Ishikawa (cell line): ENCODE measurements around the gene WDR82.

Source experiments
- CEBPB ChIP-seq: IDR thresholded peaks from 2 replicates; pipeline ENCODE4 v1.6.1; 2012
- CREB1 ChIP-seq: IDR thresholded peaks from 2 replicates; pipeline ENCODE4 v1.6.1; 2012; ENCODE audit warnings: low read depth
- EGR1 ChIP-seq: IDR thresholded peaks from 2 replicates; pipeline ENCODE4 v1.6.1; 2012
- EP300 ChIP-seq: IDR thresholded peaks from 2 replicates; pipeline ENCODE4 v1.6.1; 2012; ENCODE audit warnings: borderline replicate concordance
- FOXM1 ChIP-seq: IDR thresholded peaks from 2 replicates; pipeline ENCODE4 v1.6.1; 2012; ENCODE audit warnings: low read depth, borderline replicate concordance
- NFIC ChIP-seq: IDR thresholded peaks from 2 replicates; pipeline ENCODE4 v1.6.1; 2012
- RAD21 ChIP-seq: IDR thresholded peaks from 2 replicates; pipeline ENCODE4 v1.6.1; 2012; ENCODE audit warnings: low read depth
- TAF1 ChIP-seq: IDR thresholded peaks from 2 replicates; pipeline ENCODE4 v1.6.1; 2012; ENCODE audit warnings: low read depth, mild to moderate bottlenecking
- TCF12 ChIP-seq: IDR thresholded peaks from 2 replicates; pipeline ENCODE4 v1.6.1; 2012; ENCODE audit warnings: low read depth
- TEAD4 ChIP-seq: IDR thresholded peaks from 2 replicates; pipeline ENCODE4 v1.6.1; 2012
- YY1 ChIP-seq: IDR thresholded peaks from 2 replicates; pipeline ENCODE4 v1.6.1; 2012; ENCODE audit warnings: low read depth
- ZBTB7A ChIP-seq: IDR thresholded peaks from 2 replicates; pipeline ENCODE4 v1.6.1; 2012; ENCODE audit warnings: low read depth
- TF ChIP-seq, protein P1 (sequence below): IDR thresholded peaks from 2 replicates; pipeline ENCODE4 v1.6.1; 2012
- TF ChIP-seq, protein P2 (sequence below): IDR thresholded peaks from 2 replicates; pipeline ENCODE4 v1.6.1; 2012; ENCODE audit warnings: low read depth, mild to moderate bottlenecking
- TF ChIP-seq, protein P3 (sequence below): IDR thresholded peaks from 2 replicates; pipeline ENCODE4 v1.6.1; 2012

WDR82 gene

DNA sequence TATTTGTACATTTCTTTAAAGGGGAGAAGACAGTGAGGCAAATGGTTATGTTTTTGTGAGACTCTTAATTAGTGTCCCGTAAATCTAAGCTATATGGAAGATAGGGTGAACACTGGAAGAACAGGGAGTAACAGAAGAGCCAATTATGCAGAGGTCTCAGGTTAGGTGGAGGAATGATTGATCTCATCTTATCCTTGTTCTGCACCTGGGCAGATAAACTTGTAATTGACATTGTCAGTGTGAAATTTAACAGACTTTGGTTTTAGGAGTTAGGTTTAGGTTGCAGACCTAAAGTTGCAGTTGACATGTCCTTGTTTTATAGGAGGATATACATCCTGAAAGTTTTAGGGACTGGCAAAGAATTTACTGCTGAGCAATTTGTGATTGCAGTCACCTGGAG lies 36.4 kb downstream of the WDR82 start:
- no peak for TF ChIP-seq TAF1
- no peak for TF ChIP-seq FOXM1
- no peak for TF ChIP-seq NFIC
- no peak for TF ChIP-seq TEAD4
- no peak for TF ChIP-seq CEBPB
- TF ChIP-seq CREB1: no peak
- TF ChIP-seq EP300: no peak
- TF ChIP-seq, protein P1, sequence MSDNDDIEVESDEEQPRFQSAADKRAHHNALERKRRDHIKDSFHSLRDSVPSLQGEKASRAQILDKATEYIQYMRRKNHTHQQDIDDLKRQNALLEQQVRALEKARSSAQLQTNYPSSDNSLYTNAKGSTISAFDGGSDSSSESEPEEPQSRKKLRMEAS: no peak
- no peak for TF ChIP-seq YY1
- TF ChIP-seq, protein P2, sequence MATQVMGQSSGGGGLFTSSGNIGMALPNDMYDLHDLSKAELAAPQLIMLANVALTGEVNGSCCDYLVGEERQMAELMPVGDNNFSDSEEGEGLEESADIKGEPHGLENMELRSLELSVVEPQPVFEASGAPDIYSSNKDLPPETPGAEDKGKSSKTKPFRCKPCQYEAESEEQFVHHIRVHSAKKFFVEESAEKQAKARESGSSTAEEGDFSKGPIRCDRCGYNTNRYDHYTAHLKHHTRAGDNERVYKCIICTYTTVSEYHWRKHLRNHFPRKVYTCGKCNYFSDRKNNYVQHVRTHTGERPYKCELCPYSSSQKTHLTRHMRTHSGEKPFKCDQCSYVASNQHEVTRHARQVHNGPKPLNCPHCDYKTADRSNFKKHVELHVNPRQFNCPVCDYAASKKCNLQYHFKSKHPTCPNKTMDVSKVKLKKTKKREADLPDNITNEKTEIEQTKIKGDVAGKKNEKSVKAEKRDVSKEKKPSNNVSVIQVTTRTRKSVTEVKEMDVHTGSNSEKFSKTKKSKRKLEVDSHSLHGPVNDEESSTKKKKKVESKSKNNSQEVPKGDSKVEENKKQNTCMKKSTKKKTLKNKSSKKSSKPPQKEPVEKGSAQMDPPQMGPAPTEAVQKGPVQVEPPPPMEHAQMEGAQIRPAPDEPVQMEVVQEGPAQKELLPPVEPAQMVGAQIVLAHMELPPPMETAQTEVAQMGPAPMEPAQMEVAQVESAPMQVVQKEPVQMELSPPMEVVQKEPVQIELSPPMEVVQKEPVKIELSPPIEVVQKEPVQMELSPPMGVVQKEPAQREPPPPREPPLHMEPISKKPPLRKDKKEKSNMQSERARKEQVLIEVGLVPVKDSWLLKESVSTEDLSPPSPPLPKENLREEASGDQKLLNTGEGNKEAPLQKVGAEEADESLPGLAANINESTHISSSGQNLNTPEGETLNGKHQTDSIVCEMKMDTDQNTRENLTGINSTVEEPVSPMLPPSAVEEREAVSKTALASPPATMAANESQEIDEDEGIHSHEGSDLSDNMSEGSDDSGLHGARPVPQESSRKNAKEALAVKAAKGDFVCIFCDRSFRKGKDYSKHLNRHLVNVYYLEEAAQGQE: no peak
- no peak for TF ChIP-seq TCF12
- no peak for TF ChIP-seq EGR1
- no peak for TF ChIP-seq RAD21
- TF ChIP-seq, protein P3, sequence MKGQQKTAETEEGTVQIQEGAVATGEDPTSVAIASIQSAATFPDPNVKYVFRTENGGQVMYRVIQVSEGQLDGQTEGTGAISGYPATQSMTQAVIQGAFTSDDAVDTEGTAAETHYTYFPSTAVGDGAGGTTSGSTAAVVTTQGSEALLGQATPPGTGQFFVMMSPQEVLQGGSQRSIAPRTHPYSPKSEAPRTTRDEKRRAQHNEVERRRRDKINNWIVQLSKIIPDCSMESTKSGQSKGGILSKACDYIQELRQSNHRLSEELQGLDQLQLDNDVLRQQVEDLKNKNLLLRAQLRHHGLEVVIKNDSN: no peak

DNA sequence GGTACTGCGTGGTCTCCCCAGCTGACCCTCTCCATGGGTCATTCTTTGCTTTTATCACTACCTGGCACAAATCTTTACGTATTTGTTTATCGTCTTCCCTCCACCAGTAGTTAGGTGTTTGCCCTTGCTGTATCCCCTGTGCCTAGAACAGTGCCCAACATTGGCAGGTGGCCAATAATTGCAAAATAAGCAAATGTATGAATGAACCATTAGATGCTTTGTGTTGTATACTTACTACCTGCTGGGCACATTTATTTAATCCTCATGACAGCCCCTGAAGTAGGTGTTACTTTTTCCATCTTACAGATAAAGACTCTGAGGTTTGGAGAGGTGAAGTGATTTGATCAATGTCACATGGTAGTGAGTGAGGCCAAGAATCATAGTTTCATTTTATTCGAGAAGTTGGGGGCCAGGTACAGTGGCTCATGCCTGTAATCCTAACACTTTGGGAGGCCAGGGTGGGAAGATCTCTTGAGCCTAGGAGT lies 37.5 kb downstream of the WDR82 start:
- TF ChIP-seq, protein P3: no peak
- TF ChIP-seq ZBTB7A (no peak), FOXM1 (no peak), YY1 (no peak), CEBPB (0 out of 2 replicates have a peak, but pooled peaks have one; percentile 11), NFIC (peak; percentile 76)

DNA sequence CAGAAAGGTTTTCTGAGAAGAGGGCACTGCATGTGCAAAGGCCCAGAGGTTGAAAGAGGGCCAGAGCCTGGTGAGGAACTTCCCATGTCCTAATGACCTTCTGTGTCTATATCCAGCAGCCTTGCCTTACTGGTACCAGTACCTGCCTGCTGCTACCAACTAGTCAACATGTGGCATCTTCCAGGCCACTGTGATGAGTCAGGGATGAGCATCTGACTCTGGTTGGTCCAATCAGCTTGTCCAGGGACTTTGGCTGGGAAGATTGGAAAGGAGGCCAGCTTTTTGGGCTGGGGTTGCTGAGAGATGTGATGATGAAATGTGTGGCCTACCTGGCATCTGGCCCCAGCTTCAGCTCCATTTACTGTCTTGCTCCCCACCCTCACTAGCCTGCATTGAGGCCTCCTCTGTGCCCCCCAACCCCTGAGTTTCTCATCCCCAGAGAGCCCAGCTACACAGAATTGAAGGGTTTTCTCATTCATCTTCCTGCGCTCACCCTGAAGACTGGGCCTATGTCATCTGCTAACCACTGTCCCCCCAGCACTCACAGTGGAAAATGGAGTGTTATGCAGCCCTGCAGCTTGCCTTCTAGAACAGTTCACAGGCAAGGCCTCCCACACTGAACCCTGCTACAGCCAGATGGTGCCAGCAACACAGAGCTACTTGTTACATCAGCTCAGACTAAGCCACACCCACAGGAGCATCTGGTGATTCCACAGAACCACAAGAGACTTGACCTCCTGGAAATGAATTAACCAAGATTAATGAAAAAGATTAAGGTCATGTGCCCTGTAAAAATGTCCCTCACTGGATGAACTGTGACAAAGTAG lies 38.2 kb downstream of the WDR82 start:
- no peak for TF ChIP-seq EGR1
- no peak for TF ChIP-seq ZBTB7A
- TF ChIP-seq, protein P3: no peak
- TF ChIP-seq FOXM1: no peak
- TF ChIP-seq TEAD4: no peak
- no peak for TF ChIP-seq CREB1
- TF ChIP-seq, protein P1: no peak
- TF ChIP-seq TCF12: no peak
- TF ChIP-seq CEBPB: no peak
- TF ChIP-seq, protein P2: no peak
- TF ChIP-seq EP300: no peak
- TF ChIP-seq TAF1: no peak
- no peak for TF ChIP-seq RAD21
- TF ChIP-seq NFIC: no peak

DNA sequence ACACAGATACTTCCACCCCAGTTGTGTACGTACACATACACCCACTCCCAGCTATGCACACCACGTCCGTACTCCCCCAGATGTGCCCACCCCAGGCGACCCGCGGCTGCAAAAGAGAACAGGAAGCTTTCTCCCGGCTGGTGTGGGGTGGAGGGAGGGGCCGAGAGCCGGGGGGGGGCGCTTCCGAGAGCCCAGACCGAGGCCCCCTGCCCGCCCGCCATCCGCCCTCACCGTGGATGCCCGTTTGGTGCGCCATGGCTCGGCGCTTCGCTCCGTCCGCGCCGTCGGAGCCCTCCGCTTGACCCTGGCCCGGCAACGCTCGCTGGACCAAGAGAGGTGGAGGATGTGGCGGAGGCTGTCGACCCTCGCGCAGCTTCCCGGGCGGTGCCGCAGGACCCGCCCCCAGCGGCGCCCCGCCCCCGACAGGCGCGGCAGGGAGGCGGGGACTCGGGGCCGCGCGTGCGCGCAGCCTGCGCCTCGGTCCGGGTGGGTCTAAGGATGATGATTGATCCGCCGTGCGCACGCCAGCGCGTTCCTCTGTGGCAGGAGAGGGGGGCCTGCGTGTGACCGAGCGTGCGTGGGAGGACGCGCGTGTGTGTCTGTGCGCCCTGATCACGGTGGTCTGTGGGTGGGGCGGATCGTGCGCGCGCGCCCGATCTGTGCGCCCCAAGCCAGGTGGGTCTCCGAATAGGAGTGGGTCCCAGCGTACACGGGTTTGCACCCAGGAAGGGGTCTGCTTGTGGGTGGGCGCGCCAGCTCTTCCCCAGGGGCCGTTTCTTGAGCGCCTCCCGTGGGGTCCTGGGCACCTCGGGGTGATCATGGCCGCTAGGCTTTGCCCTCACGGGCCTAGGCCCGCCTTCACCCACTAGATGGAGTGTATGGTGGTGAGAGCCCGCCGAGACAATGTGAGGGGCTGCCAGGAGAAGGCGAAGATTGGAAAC lies 39.4 kb downstream of the WDR82 start, which contains the start of gene TWF2:
TWF2 (minus strand) TSS at position 398 of the 941 bp plus-strand sequence; CDS start at position 256, 142 bp downstream.
- TF ChIP-seq CREB1 (no peak), YY1 (peak; percentile 77), TAF1 (peak; percentile 41), EP300 (no peak), TEAD4 (no peak), TCF12 (peak; percentile 22; the same call in 1 of the 2 replicates), CEBPB (no peak), EGR1 (peak; percentile 77), RAD21 (no peak), NFIC (no peak), ZBTB7A (peak; percentile 96), FOXM1 (no peak)
- TF ChIP-seq, protein P3: 0 out of 2 replicates have a peak, but pooled peaks have one; percentile 8
- TF ChIP-seq, protein P1: peak; percentile 21; the same call in 1 of the 2 replicates
- TF ChIP-seq, protein P2: no peak
